Endothelial cell of hepatic sinusoid (primary cell): ENCODE measurements around the gene TCOF1.

Experiments
- in situ Hi-C: cut with HindIII; loops from 2 replicates; pipeline ENCODE4 v1.10.0; 2017; ENCODE audit warnings: low sequenced_read_pairs

TCOF1 gene

GRCh38 chr5:150349681-150350275, 7.7 kb upstream of the TCOF1 start:
- in situ Hi-C loops: no loop called here

DNA sequence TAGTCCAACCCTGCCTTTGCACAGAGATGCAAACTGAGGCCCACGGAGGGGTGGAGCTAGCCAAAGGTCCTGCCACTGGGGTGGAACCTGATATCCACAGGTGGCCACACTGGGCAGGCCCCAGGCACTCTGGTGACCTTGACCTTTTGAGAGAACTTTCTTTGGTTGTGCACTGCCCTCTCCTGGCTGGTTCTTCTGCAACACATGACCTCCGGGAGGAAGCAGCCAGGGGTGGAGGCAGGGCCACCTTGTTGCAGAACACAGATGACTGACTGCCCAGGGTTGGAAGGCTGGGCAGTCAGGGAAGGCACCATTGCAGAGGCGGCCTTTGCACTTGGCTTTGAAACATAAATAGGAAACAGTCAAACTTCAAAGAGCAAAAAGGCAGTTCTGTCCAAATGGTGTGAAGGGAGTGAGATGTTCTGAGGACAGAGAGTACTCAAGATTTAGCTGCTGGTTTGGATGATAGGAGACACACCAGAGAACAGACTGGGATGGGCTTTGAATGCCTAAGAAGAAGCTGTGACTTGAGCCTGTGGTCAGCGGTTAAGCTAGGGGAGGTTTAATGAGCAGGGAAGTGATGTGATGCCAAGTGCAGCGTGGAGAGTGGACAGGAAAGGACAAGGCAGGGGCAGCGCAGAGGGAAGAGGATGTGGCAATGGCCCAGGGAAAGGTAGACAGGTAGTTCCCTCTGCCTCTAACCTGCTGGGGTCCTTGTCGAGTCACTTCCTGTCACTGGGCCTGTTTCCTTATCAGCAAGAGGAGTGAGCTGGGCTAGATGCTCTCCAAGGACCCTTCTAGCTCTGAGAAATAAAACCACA, 6.8 kb upstream of the TCOF1 start:
- in situ Hi-C loops: no loop called here

GRCh38 chr5:150352244-150353031, 5.1 kb upstream of the TCOF1 start:
- in situ Hi-C loops: no loop called here

- in situ Hi-C loops: no loop called here
Observed at GRCh38 chr5:150353032-150353675, 4.3 kb upstream of the TCOF1 start.

DNA sequence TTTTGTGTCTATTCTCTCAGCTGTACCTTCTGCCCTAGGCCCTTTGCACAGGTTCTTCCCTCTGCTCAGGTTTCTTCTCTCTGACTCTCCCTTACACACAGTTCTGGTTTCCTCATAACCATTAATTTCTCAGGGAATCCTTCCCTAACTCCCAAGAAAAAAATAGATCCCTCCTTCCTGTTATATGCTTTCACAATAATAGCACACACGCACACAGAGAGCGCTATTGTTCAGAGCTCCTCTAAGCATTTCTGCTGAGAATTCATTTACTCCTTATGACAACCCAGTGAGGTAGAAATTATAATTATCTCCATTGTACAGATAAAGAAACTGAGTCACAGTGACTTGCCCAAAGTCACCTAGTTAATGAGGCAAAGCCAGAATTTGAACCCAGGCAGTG, 1.7 kb upstream of the TCOF1 start:
- in situ Hi-C loops: no loop called here

- in situ Hi-C loops: no loop called here
Observed at GRCh38 chr5:150356575-150357294, 762 bp upstream of the TCOF1 start.

DNA sequence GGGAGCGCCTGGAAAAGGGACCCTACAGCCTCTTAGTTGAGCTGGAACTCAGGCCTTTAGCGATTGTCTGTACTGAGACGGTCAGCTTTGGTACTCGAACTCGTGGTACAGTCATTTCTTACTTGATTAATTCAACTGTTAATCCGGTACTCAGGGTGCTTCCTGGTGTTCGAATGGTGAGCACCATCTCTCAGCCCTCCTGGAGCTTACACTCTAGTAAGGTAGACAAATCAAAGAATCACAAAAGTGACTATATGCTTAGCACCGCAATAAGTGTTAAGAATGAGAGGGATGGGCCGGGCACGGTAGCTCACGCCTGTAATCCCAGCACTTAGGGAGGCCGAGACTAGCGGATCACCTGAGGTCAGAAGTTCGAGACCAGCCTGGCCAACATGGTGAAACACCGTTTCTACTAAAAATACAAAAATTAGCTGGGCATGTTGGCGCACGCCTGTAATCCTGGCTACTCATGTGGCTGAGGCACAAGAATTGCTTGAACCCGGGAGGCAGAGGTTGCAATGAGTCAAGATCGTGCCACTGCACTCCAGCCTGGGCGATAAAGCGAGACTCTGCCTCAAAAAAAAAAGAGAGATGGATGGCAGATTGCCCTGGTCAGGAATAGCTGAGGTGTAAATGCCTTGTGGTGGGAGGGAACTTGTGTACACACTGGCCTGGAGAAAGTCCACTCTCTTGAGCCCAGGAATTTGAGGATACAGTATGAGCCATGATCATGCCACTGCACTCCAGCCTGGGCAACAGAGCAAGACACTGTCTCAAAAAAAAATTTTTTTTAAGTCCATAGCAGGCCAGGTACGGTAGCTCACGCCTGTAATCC, 981 bp downstream of the TCOF1 start:
- in situ Hi-C loops: no loop called here

DNA sequence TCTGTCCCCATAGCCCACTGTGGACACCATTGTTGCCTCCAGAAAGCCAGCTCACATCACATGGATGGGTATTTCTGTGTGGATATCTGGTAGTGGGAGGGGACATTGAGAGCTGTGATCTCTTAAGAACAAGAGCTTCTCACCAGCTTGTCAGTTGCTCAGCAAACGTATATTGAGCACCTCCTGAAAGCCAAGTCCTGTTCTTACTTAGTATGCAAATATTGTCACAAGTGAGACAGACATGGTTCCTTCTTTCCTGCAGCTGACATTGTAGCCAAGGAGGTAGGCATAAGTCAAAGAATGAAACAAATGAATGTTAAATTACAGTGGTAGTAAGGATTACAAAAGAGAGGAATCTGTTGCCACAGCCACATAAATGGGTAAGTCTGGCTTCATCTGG, 3.8 kb downstream of the TCOF1 start:
- in situ Hi-C loops: no loop called here

DNA sequence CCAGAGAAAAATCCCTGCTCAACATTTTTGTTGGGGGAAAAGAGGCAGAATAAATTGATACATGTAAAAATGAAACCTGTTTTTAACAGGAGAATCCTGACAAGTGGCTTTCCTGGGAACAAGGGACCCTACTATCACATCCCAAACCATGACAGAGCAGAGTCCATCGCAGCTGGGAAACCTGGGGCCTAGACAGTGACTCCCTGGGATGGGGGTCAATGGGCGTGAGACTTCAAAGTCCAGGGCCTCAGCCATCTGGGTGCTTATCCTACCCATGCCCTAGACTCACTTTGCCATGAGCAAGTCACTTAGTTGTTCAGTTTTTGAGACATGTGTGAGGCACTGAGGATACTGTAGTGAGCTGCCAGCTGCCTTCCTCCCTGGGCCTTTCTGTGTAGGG, 5.7 kb downstream of the TCOF1 start:
- in situ Hi-C loops: no loop called here

DNA sequence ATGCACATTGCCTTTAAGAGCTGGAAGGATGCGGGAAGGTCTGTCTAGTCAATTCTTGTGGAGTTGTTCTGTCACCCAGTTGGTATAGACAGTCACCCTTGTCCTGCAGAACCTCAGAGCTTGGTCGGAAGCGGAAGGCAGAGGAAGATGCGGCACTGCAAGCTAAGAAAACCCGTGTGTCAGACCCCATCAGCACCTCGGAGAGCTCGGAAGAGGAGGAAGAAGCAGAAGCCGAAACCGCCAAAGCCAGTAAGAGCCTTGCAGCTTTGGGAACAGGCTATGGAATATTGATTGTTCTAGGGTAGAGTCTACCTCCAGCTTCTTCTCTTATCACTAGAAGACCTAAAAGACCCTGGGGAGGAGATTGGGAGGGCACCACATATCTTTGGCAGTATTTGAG, 6.5 kb downstream of the TCOF1 start:
- in situ Hi-C loops: no loop called here

GRCh38 chr5:150368526-150368925, 11.0 kb downstream of the TCOF1 start:
- in situ Hi-C loops: no loop called here

- in situ Hi-C loops: no loop called here
Observed at GRCh38 chr5:150372639-150373038, 15.1 kb downstream of the TCOF1 start.

GRCh38 chr5:150374651-150375050, 17.2 kb downstream of the TCOF1 start:
- in situ Hi-C loops: no loop called here

- in situ Hi-C loops: no loop called here
Observed at GRCh38 chr5:150376799-150377771, 19.6 kb downstream of the TCOF1 start.

- in situ Hi-C loops: no loop called here
Observed at GRCh38 chr5:150377964-150378694, 20.6 kb downstream of the TCOF1 start.

- in situ Hi-C loops: loop anchor here (10.0 kb wide), 2 partner anchors 80 to 140 kb away; no protein-coding TSS in a partner anchor
Observed at GRCh38 chr5:150384701-150385100, 27.2 kb downstream of the TCOF1 start.

DNA sequence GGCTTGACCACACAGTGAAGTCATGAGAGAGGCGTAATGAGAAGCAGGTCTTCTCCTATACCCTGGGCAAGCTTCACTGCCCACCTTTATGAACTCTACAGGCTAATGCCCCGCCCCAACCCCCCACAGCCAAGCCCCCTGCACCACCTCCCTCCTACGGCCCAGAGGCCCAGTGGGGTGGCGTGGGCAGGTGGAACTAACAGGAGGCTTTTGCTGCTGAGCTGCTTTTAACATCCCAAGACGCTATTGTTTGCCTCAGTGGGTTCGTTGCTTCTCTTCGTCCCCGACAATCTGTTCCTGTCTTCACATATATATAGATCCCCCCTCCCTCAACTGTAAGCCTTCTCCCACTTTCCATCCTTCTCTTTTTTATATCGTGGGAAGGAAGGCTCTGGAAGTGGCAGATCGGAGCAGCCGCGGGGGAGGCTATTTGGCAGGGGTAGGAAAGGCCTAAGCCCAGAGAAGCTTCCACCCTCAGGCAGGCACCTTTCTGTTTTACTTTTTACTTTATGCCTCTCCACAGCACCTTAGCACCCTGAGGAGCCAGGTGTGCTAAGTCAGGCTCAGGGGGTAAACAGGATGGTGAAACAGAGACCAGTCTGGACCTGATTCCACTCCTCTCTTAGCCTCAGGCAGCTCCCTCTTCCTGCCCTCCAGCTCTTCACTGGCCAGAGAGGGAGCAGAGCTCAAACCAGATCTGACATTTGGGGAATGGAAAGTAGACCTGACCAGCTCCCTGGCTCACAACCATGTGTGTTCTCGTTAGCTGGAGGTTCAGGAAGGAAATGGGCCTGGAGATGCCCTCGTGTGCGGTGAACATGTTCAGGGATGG, 28.7 kb downstream of the TCOF1 start:
- in situ Hi-C loops: loop anchor here (10.0 kb wide), 2 partner anchors 79 to 139 kb away; no protein-coding TSS in a partner anchor
